SK-N-SH treated with all-trans-retinoic acid at 6 μM for 48 hours (cell line): ENCODE measurements around the gene POLR3A.

Source experiments
- ATAC-seq: fragments of 200-7000 bp; cut with Tn5 transposase; 3 replicates; pipeline ENCODE4 v1.9.1; 2020; ENCODE audit warnings: mild to moderate bottlenecking, moderate library complexity
- ARNTL ChIP-seq: fragments of 450-650 bp; formaldehyde crosslinking; IDR thresholded peaks from 2 replicates; pipeline ENCODE4 v1.5.0; 2020; ENCODE audit warnings: low read depth, mild to moderate bottlenecking, moderate library complexity, borderline replicate concordance
- BACH2 ChIP-seq: fragments of 250-450 bp; sonication (Bioruptor Pico); IDR thresholded peaks from 2 replicates; pipeline ENCODE4 v1.9.0; 2021; ENCODE audit warnings: mild to moderate bottlenecking, borderline replicate concordance
- CREB5 ChIP-seq: fragments of 250-450 bp; sonication (Bioruptor Pico); IDR thresholded peaks from 2 replicates; pipeline ENCODE4 v1.5.1; 2020; ENCODE audit warnings: low read depth, mild to moderate bottlenecking, moderate library complexity
- ESRRG ChIP-seq: fragments of 250-450 bp; sonication (Bioruptor Pico); IDR thresholded peaks from 2 replicates; pipeline ENCODE4 v1.6.1; 2021; ENCODE audit warnings: mild to moderate bottlenecking
- GLIS3 ChIP-seq: fragments of 250-450 bp; sonication (Bioruptor Pico); IDR thresholded peaks from 2 replicates; pipeline ENCODE4 v1.5.0; 2020; ENCODE audit warnings: mild to moderate bottlenecking, moderate library complexity
- OSR1 ChIP-seq: fragments of 250-450 bp; sonication (Bioruptor Pico); IDR thresholded peaks from 2 replicates; pipeline ENCODE4 v1.8.0; 2022; ENCODE audit warnings: moderate library complexity, mild to moderate bottlenecking, inconsistent platforms
- PPARA ChIP-seq: fragments of 250-450 bp; sonication (Bioruptor Pico); IDR thresholded peaks from 2 replicates; pipeline ENCODE4 v1.5.0; 2020; ENCODE audit warnings: mild to moderate bottlenecking, borderline replicate concordance
- RARB ChIP-seq: fragments of 250-450 bp; sonication (Bioruptor Pico); IDR thresholded peaks from 2 replicates; pipeline ENCODE4 v1.8.0; 2021; ENCODE audit warnings: mild to moderate bottlenecking, moderate library complexity
- SNAI2 ChIP-seq: fragments of 250-450 bp; sonication (Bioruptor Pico); IDR thresholded peaks from 2 replicates; pipeline ENCODE4 v1.5.0; 2020; ENCODE audit warnings: mild to moderate bottlenecking, moderate library complexity
- TCF4 ChIP-seq: fragments of 250-450 bp; sonication (Bioruptor Pico); IDR thresholded peaks from 2 replicates; pipeline ENCODE4 v1.8.0; 2021; ENCODE audit warnings: mild to moderate bottlenecking, moderate library complexity, borderline replicate concordance
- TOX ChIP-seq: fragments of 250-450 bp; sonication (Bioruptor Pico); IDR thresholded peaks from 2 replicates; pipeline ENCODE4 v1.8.0; 2021; ENCODE audit warnings: mild to moderate bottlenecking, moderate library complexity, borderline replicate concordance
- ZC3H10 ChIP-seq: fragments of 250-450 bp; sonication (Bioruptor Pico); IDR thresholded peaks from 2 replicates; pipeline ENCODE4 v1.5.1; 2021; ENCODE audit warnings: mild to moderate bottlenecking, moderate library complexity
- ZFP3 ChIP-seq: fragments of 250-450 bp; sonication (Bioruptor Pico); IDR thresholded peaks from 2 replicates; pipeline ENCODE4 v1.5.0; 2020; ENCODE audit warnings: mild to moderate bottlenecking, moderate library complexity
- ZFP30 ChIP-seq: fragments of 450-650 bp; formaldehyde crosslinking; IDR thresholded peaks from 2 replicates; pipeline ENCODE4 v1.5.0; 2022; ENCODE audit warnings: mild to moderate bottlenecking, moderate library complexity
- ZNF565 ChIP-seq: fragments of 450-650 bp; formaldehyde crosslinking; conservative IDR thresholded peaks from 2 replicates; pipeline ENCODE4 v1.5.0; 2020; ENCODE audit warnings: low read depth, mild to moderate bottlenecking, moderate library complexity
- ZNF8 ChIP-seq: fragments of 450-650 bp; formaldehyde crosslinking; IDR thresholded peaks from 2 replicates; pipeline ENCODE4 v1.5.0; 2020; ENCODE audit warnings: mild to moderate bottlenecking, moderate library complexity
- TF ChIP-seq, protein P1 (sequence below): fragments of 250-450 bp; sonication (Bioruptor Pico); IDR thresholded peaks from 2 replicates; pipeline ENCODE4 v1.5.0; 2020; ENCODE audit warnings: mild to moderate bottlenecking, moderate library complexity
- TF ChIP-seq, protein P2 (sequence below): fragments of 250-450 bp; sonication (Bioruptor Pico); IDR thresholded peaks from 2 replicates; pipeline ENCODE4 v1.8.0; 2020; ENCODE audit warnings: mild to moderate bottlenecking, moderate library complexity, borderline replicate concordance
- TF ChIP-seq, protein P3 (sequence below): fragments of 250-450 bp; sonication (Bioruptor Pico); IDR thresholded peaks from 2 replicates; pipeline ENCODE4 v1.5.1; 2021; ENCODE audit warnings: mild to moderate bottlenecking, moderate library complexity
- TF ChIP-seq, protein P4 (sequence below): fragments of 250-450 bp; sonication (Bioruptor Pico); IDR thresholded peaks from 2 replicates; pipeline ENCODE4 v1.8.0; 2021; ENCODE audit warnings: low read depth, mild to moderate bottlenecking, moderate library complexity, borderline replicate concordance

Gene POLR3A

DNA sequence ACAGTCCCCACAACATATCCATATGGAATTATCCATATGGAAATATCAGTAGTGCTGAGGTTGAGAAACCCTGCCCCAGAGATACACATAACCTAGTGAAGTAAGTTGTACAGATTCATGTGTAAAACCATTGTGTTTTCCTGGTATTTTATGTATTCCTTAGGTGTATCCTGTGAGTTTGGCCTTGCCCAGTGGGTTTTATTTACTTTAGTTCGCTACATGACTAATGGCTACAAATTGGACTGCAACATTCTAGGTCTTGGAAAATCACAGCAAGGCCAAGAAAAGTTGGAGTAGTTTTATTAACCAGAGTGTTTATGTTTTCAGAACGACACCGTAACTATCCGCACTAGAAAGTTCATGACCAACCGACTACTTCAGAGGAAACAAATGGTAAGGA, 5.7 kb upstream of the POLR3A start:
- TF ChIP-seq ZNF565 (CRISPR knock-in tag): no peak
- no peak for TF ChIP-seq OSR1 (CRISPR knock-in tag)
- TF ChIP-seq ZFP30 (CRISPR knock-in tag): no peak
- no peak for TF ChIP-seq BACH2 (CRISPR knock-in tag)
- ATAC-seq: no peak

DNA sequence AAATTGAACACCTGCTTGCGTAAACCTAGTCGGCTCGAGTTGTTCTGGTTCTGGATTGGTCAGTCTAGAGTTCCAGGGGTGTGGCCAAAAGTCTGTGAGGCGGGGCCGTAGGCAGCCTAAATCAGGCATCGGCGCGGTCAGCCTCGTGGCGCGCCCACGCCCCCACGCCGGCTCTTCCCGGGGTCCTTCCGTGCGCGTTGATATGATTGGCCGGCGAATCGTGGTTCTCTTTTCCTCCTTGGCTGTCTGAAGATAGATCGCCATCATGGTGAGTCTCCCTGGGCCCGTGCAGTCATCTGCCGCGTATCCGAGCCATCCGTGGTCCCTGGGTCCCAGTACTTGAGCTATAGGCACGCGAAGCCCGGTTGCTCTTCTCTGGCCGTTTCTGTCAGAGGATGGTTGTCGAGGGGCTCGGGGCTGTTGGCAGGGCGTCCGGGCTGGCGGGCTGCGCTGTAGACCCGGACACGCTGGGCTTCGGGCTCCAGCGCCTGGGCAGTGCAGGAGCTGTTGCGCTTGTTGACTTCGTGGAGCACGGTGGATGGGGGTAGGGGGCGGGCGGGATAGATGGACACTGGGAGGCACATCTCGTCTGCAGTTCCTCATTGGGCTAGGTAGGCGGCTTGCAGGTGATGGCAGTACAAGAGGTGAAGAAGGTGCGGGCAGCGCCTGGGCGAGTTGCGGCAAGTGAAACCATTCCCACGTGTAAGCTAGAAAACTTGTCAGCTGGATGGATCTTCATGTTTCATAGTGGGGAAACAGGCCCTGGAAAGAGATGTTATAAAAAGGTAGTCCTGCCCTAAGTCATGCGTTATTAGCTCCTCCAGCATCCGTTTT, 4.5 kb upstream of the POLR3A start, which contains the start of gene RPS24:
Gene RPS24, plus strand, starts transcription at position 227 of the 834 bp plus-strand sequence. Its CDS starts 39 bp downstream, at position 266.
- no peak for TF ChIP-seq SNAI2 (CRISPR knock-in tag)
- TF ChIP-seq CREB5: no peak
- TF ChIP-seq, protein P1, sequence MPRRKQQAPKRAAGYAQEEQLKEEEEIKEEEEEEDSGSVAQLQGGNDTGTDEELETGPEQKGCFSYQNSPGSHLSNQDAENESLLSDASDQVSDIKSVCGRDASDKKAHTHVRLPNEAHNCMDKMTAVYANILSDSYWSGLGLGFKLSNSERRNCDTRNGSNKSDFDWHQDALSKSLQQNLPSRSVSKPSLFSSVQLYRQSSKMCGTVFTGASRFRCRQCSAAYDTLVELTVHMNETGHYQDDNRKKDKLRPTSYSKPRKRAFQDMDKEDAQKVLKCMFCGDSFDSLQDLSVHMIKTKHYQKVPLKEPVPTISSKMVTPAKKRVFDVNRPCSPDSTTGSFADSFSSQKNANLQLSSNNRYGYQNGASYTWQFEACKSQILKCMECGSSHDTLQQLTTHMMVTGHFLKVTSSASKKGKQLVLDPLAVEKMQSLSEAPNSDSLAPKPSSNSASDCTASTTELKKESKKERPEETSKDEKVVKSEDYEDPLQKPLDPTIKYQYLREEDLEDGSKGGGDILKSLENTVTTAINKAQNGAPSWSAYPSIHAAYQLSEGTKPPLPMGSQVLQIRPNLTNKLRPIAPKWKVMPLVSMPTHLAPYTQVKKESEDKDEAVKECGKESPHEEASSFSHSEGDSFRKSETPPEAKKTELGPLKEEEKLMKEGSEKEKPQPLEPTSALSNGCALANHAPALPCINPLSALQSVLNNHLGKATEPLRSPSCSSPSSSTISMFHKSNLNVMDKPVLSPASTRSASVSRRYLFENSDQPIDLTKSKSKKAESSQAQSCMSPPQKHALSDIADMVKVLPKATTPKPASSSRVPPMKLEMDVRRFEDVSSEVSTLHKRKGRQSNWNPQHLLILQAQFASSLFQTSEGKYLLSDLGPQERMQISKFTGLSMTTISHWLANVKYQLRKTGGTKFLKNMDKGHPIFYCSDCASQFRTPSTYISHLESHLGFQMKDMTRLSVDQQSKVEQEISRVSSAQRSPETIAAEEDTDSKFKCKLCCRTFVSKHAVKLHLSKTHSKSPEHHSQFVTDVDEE (CRISPR knock-in tag): no peak; the same call in 1 of the 2 replicates
- no peak for TF ChIP-seq ESRRG (CRISPR knock-in tag)
- no peak for TF ChIP-seq PPARA
- TF ChIP-seq ZNF565 (CRISPR knock-in tag): no peak
- TF ChIP-seq, protein P2, sequence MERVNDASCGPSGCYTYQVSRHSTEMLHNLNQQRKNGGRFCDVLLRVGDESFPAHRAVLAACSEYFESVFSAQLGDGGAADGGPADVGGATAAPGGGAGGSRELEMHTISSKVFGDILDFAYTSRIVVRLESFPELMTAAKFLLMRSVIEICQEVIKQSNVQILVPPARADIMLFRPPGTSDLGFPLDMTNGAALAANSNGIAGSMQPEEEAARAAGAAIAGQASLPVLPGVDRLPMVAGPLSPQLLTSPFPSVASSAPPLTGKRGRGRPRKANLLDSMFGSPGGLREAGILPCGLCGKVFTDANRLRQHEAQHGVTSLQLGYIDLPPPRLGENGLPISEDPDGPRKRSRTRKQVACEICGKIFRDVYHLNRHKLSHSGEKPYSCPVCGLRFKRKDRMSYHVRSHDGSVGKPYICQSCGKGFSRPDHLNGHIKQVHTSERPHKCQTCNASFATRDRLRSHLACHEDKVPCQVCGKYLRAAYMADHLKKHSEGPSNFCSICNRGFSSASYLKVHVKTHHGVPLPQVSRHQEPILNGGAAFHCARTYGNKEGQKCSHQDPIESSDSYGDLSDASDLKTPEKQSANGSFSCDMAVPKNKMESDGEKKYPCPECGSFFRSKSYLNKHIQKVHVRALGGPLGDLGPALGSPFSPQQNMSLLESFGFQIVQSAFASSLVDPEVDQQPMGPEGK: no peak
- TF ChIP-seq, protein P3, sequence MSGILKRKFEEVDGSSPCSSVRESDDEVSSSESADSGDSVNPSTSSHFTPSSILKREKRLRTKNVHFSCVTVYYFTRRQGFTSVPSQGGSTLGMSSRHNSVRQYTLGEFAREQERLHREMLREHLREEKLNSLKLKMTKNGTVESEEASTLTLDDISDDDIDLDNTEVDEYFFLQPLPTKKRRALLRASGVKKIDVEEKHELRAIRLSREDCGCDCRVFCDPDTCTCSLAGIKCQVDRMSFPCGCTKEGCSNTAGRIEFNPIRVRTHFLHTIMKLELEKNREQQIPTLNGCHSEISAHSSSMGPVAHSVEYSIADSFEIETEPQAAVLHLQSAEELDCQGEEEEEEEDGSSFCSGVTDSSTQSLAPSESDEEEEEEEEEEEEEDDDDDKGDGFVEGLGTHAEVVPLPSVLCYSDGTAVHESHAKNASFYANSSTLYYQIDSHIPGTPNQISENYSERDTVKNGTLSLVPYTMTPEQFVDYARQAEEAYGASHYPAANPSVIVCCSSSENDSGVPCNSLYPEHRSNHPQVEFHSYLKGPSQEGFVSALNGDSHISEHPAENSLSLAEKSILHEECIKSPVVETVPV (CRISPR knock-in tag): 0 out of 2 replicates have a peak, but pooled peaks have one; percentile 46
- no peak for TF ChIP-seq TOX
- TF ChIP-seq TCF4 (CRISPR knock-in tag): no peak
- no peak for TF ChIP-seq ZC3H10 (CRISPR knock-in tag)
- no peak for TF ChIP-seq ZFP3 (CRISPR knock-in tag)
- TF ChIP-seq GLIS3 (CRISPR knock-in tag): 0 out of 2 replicates have a peak, but pooled peaks have one; percentile 38
- TF ChIP-seq, protein P4, sequence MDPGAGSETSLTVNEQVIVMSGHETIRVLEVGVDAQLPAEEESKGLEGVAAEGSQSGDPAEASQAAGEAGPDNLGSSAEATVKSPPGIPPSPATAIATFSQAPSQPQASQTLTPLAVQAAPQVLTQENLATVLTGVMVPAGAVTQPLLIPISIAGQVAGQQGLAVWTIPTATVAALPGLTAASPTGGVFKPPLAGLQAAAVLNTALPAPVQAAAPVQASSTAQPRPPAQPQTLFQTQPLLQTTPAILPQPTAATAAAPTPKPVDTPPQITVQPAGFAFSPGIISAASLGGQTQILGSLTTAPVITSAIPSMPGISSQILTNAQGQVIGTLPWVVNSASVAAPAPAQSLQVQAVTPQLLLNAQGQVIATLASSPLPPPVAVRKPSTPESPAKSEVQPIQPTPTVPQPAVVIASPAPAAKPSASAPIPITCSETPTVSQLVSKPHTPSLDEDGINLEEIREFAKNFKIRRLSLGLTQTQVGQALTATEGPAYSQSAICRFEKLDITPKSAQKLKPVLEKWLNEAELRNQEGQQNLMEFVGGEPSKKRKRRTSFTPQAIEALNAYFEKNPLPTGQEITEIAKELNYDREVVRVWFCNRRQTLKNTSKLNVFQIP (CRISPR knock-in tag): no peak
- TF ChIP-seq RARB (CRISPR knock-in tag): no peak
- TF ChIP-seq, all 23 proteins: peak for 2
- peak; percentile 92 for ATAC-seq

GRCh38 chr10:78033387-78033636, 4.0 kb upstream of the POLR3A start:
- no peak for ATAC-seq
- TF ChIP-seq, protein P3 (CRISPR knock-in tag): no peak
- TF ChIP-seq TCF4 (CRISPR knock-in tag) (no peak), ZNF8 (CRISPR knock-in tag) (no peak), ZC3H10 (CRISPR knock-in tag) (no peak), BACH2 (CRISPR knock-in tag) (no peak), GLIS3 (CRISPR knock-in tag) (no peak), ZFP30 (CRISPR knock-in tag) (no peak), ARNTL (CRISPR knock-in tag) (no peak)
- TF ChIP-seq, protein P4 (CRISPR knock-in tag): no peak
- TF ChIP-seq, protein P1 (CRISPR knock-in tag): no peak
